IMR-90 (cell line): ENCODE measurements around the gene PITX1. TPM values are rescaled to one million over a fixed set of nuclear protein-coding genes. Genes with fewer than 3 reads are reported as not detected.

ENCODE experiments used
- ATAC-seq: fragments of 200-7000 bp; cut with Tn5 transposase; 2 replicates; pipeline ENCODE4 v1.9.1; 2020; ENCODE audit warnings: low read depth, mild to moderate bottlenecking, moderate library complexity
- BruUV-seq: library from RNA; stranded (reverse); fragments of 400-500 nt; replicated peaks from 2 replicates; lab custom pipeline; 2021; lab: Mats Ljungman, UMichigan
- CTCF ChIA-PET: fragments of 300-600 bp; formaldehyde crosslinking; extraction: SDS; loops from one replicate; lab custom pipeline; 2021; ENCODE audit warnings: antibody characterized with exemption; lab: Yijun Ruan, JAX
- POLR2A ChIA-PET: fragments of 300-600 bp; sonication (Branson Sonifier 250); formaldehyde crosslinking; loops from one replicate; lab custom pipeline; 2022; ENCODE audit warnings: antibody characterized with exemption; ENCODE audit not compliant: unreplicated experiment; lab: Charles Lee
- DNase-seq: peaks from one replicate; pipeline ENCODE4 v3.0.0; 2013
- H2AFZ ChIP-seq: replicated peaks from 2 replicates; pipeline ENCODE3; 2013; ENCODE audit warnings: low read length, mild to moderate bottlenecking; ENCODE audit not compliant: poor library complexity
- H2AK5ac ChIP-seq: 2 replicates; pipeline ENCODE4 v1.6.1; 2013; ENCODE audit warnings: low read depth, low read length, inconsistent platforms
- H2AK9ac ChIP-seq: replicated peaks from 2 replicates; pipeline ENCODE3; 2013; ENCODE audit warnings: mild to moderate bottlenecking, low read depth, low read length, moderate library complexity; ENCODE audit not compliant: poor library complexity
- H2BK120ac ChIP-seq: 2 replicates; pipeline ENCODE4 v1.6.1; 2013; ENCODE audit warnings: low read depth, low read length, inconsistent platforms
- H2BK15ac ChIP-seq: 3 replicates; pipeline ENCODE4 v1.6.1; 2013; ENCODE audit warnings: low read depth, low read length, inconsistent platforms
- H2BK20ac ChIP-seq: 2 replicates; pipeline ENCODE4 v1.6.1; 2013; ENCODE audit warnings: low read depth, mild to moderate bottlenecking, inconsistent platforms, low read length, moderate library complexity
- H2BK5ac ChIP-seq: 2 replicates; pipeline ENCODE4 v1.6.1; 2013; ENCODE audit warnings: mild to moderate bottlenecking, low read depth, low read length, inconsistent platforms; ENCODE audit not compliant: poor library complexity, severe bottlenecking
- H3K14ac ChIP-seq: replicated peaks from 2 replicates; pipeline ENCODE4 v1.6.1; 2013; ENCODE audit warnings: low read depth, low read length, inconsistent platforms
- H3K18ac ChIP-seq: 2 replicates; pipeline ENCODE4 v1.6.1; 2013; ENCODE audit warnings: low read depth, low read length, control low read depth
- H3K23ac ChIP-seq: 2 replicates; pipeline ENCODE4 v1.6.1; 2013; ENCODE audit warnings: low read depth, low read length, inconsistent platforms
- H3K27ac ChIP-seq: 2 replicates; pipeline ENCODE4 v1.5.1; 2013; ENCODE audit warnings: mild to moderate bottlenecking, control low read depth, low read length; ENCODE audit not compliant: insufficient read depth
- H3K27me3 ChIP-seq: 2 replicates; pipeline ENCODE4 v1.6.1; 2013; ENCODE audit warnings: low read length; ENCODE audit not compliant: control insufficient read depth, insufficient read depth
- H3K36me3 ChIP-seq: 2 replicates; pipeline ENCODE4 v1.6.1; 2013; ENCODE audit warnings: low read length, mixed read lengths; ENCODE audit not compliant: control insufficient read depth, insufficient read depth
- H3K4ac ChIP-seq: 2 replicates; pipeline ENCODE4 v1.6.1; 2013; ENCODE audit warnings: low read depth, low read length, inconsistent platforms
- H3K4me1 ChIP-seq: 2 replicates; pipeline ENCODE4 v1.6.1; 2013; ENCODE audit warnings: low read length, mixed read lengths; ENCODE audit not compliant: control insufficient read depth, insufficient read depth
- H3K4me2 ChIP-seq: 2 replicates; pipeline ENCODE4 v1.6.1; 2013; ENCODE audit warnings: low read depth, mild to moderate bottlenecking, control low read depth, low read length, moderate library complexity
- H3K4me3 ChIP-seq: 2 replicates; pipeline ENCODE4 v1.5.1; 2013; ENCODE audit warnings: low read depth, mild to moderate bottlenecking, control low read depth, low read length, moderate library complexity; ENCODE audit not compliant: insufficient read depth
- H3K56ac ChIP-seq: 2 replicates; pipeline ENCODE4 v1.6.1; 2013; ENCODE audit warnings: low read length, inconsistent platforms; ENCODE audit not compliant: insufficient read depth; ENCODE audit errors: extremely low read depth
- H3K79me1 ChIP-seq, 2 experiments: 2 replicates each; pipeline ENCODE4 v1.6.1; 2013; ENCODE audit warnings: low read length in 2 of 2, inconsistent platforms in 1 of 2, low read depth in 1 of 2
- H3K9ac ChIP-seq: 2 replicates; pipeline ENCODE4 v1.6.1; 2013; ENCODE audit warnings: low read depth, low read length, control low read depth
- H3K9me1 ChIP-seq: 2 replicates; pipeline ENCODE4 v1.6.1; 2013; ENCODE audit warnings: low read length, inconsistent platforms; ENCODE audit not compliant: insufficient read depth
- H3K9me3 ChIP-seq: 2 replicates; pipeline ENCODE4 v1.6.1; 2013; ENCODE audit warnings: low read length; ENCODE audit not compliant: control insufficient read depth, insufficient read depth
- H4K20me1 ChIP-seq: 2 replicates; pipeline ENCODE4 v1.6.1; 2013; ENCODE audit warnings: low read length, inconsistent platforms; ENCODE audit not compliant: insufficient read depth
- H4K5ac ChIP-seq: 2 replicates; pipeline ENCODE4 v1.6.1; 2013; ENCODE audit warnings: mild to moderate bottlenecking, low read depth, low read length, control low read depth
- H4K8ac ChIP-seq, 2 experiments: 2 replicates each; pipeline ENCODE4 v1.6.1; 2013; ENCODE audit warnings: low read depth in 2 of 2, low read length in 2 of 2, control low read depth in 1 of 2, inconsistent platforms in 1 of 2
- H4K91ac ChIP-seq: 2 replicates; pipeline ENCODE4 v1.6.1; 2013; ENCODE audit warnings: low read depth, low read length, inconsistent platforms; ENCODE audit not compliant: insufficient read depth
- CEBPB ChIP-seq: IDR thresholded peaks from 2 replicates; pipeline ENCODE4 v1.6.1; 2012; ENCODE audit warnings: low read depth, low read length, improper control_type of control experiment
- CHD1 ChIP-seq: IDR thresholded peaks from 2 replicates; pipeline ENCODE4 v1.6.1; 2012; ENCODE audit warnings: low read depth, low read length, improper control_type of control experiment
- ELK1 ChIP-seq: fragments of 150-350 bp; IDR thresholded peaks from 2 replicates; pipeline ENCODE4 v1.6.1; 2016; ENCODE audit warnings: low read depth, mild to moderate bottlenecking, low read length, moderate library complexity, borderline replicate concordance
- FOS ChIP-seq: fragments of 150-350 bp; IDR thresholded peaks from 2 replicates; pipeline ENCODE4 v1.6.1; 2016; ENCODE audit warnings: low read depth, low read length
- MAFK ChIP-seq: IDR thresholded peaks from 2 replicates; pipeline ENCODE4 v1.6.1; 2012; ENCODE audit warnings: low read depth, low read length, improper control_type of control experiment
- MXI1 ChIP-seq: IDR thresholded peaks from 2 replicates; pipeline ENCODE4 v1.6.1; 2012; ENCODE audit warnings: low read depth, mild to moderate bottlenecking, low read length, moderate library complexity, borderline replicate concordance
- RAD21 ChIP-seq: IDR thresholded peaks from 2 replicates; pipeline ENCODE4 v1.6.1; 2012; ENCODE audit warnings: low read length, improper control_type of control experiment
- RCOR1 ChIP-seq: IDR thresholded peaks from 2 replicates; pipeline ENCODE4 v1.6.1; 2012; ENCODE audit warnings: mild to moderate bottlenecking, low read length, improper control_type of control experiment; ENCODE audit not compliant: insufficient replicate concordance
- SMC3 ChIP-seq: fragments of 150-350 bp; IDR thresholded peaks from 2 replicates; pipeline ENCODE4 v1.6.1; 2016; ENCODE audit warnings: low read depth, mild to moderate bottlenecking, antibody characterized with exemption, low read length, moderate library complexity
- WGBS, 2 experiments: methylation state at CpG; one replicate each; pipeline versions ENCODE4 v1.1.5 to v1.1.7; 2013; ENCODE audit warnings: missing lambda C conversion rate in 2 of 2; ENCODE audit not compliant: insufficient read length in 1 of 2; ENCODE audit errors: extremely low coverage in 2 of 2; 5-methylcytosine and 5-hydroxymethylcytosine counted together
- dilution Hi-C: fragments of 300-500 bp; cut with HindIII; formaldehyde crosslinking; loops from one replicate; pipeline ENCODE4 v1.14.3; 2018; ENCODE audit warnings: low sequenced_read_pairs; ENCODE audit not compliant: unreplicated experiment
- in situ Hi-C: fragments of 300-500 bp; cut with MboI; formaldehyde crosslinking; loops from 3 replicates; pipeline ENCODE4 v1.14.3; 2019; ENCODE audit warnings: low sequenced_read_pairs, inconsistent platforms, mixed read lengths
- intact Hi-C: fragments of 100-400 bp; cut with micrococcal nuclease; formaldehyde crosslinking; loops from 2 replicates; pipeline ENCODE4 v1.10.0; 2022
- polyA plus RNA-seq, 3 experiments: library from polyadenylated mRNA; depleted of rRNA; stranded (reverse); fragments of >200 nt; gene quantifications; 2 replicates each; pipeline ENCODE4 v1.2.3, GENCODE V29; 2012; ENCODE audit warnings: low replicate concordance in 1 of 3
- total RNA-seq: library from RNA; depleted of rRNA; stranded (reverse); fragments of >200 nt; gene quantifications from 2 replicates; pipeline ENCODE4 v1.2.3, GENCODE V29; 2012

The PITX1 gene
- total and polyA plus RNA-seq, 2 of the 4 experiments (the other 2 are of a cell fraction), result 10.4 to 29.8 TPM

GRCh38 chr5:135042595-135042994, 8.6 kb upstream of the PITX1 start:
- Histone ChIP-seq H3K9me3 (peaks cover 11% of the 10 kb centered on the region; the same call in 1 of the 2 replicates), H3K27me3 (peaks cover 65% of the 10 kb centered on the region), H4K8ac (no peak overlapping the region), H2BK15ac (no peak overlapping the region), H2AK5ac (no peak overlapping the region), H2BK120ac (no peak overlapping the region), H4K20me1 (0 out of 2 replicates have a peak, but pooled peaks cover 3% of the 10 kb centered on the region), H4K91ac (no peak overlapping the region), H4K5ac (no peak overlapping the region), H3K36me3 (no peaks in the 10 kb centered on the region; the same call in 1 of the 2 replicates), H3K4me3 (no peak overlapping the region), H2BK5ac (no peak overlapping the region), H3K9me1 (no peaks in the 10 kb centered on the region; the same call in 1 of the 2 replicates), H3K9ac (no peak overlapping the region), H3K23ac (no peak overlapping the region), H2AFZ (no peak overlapping the region), H3K4me2 (no peak overlapping the region), H3K79me1 (no peaks in the 10 kb centered on the region), H2BK20ac (no peak overlapping the region), H3K14ac (no peak overlapping the region), H3K27ac (no peak overlapping the region), H2AK9ac (no peak overlapping the region), H3K4me1 (no peaks in the 10 kb centered on the region; the same call in 1 of the 2 replicates), H3K18ac (no peak overlapping the region), H3K4ac (no peak overlapping the region), H3K56ac (no peak overlapping the region)
- dilution Hi-C loops (no loop called here), in situ Hi-C loops (no loop called here), intact Hi-C loops (no loop called here)
- DNase-seq (no peak), ATAC-seq (no peak)
- BruUV-seq, result no TSS peak
- ChIA-PET CTCF (no interaction called here), POLR2A (no interaction called here)
- TF ChIP-seq FOS (no peak), RAD21 (no peak), RCOR1 (no peak), ELK1 (no peak), SMC3 (no peak), CEBPB (no peak), MAFK (no peak), CHD1 (no peak), MXI1 (no peak)
- no CpG with 5 or more reads among the region's 1 CpG for WGBS, 2 experiments
